RWPE1 (cell line): ENCODE data around the gene IFNA21.
"Not testable (repeated sequence)": the region's sequence is repeated elsewhere in the genome, so short reads cannot be mapped to it uniquely, and the experiment has no call there.

Experiments used
- CTCF ChIA-PET: fragments of 350-600 bp; sonication (Branson Sonifier 250); formaldehyde crosslinking; extraction: SDS; loops from one replicate; lab custom pipeline; 2021; lab: Yijun Ruan, JAX
- POLR2A ChIA-PET: fragments of 400-600 bp; formaldehyde crosslinking; extraction: SDS; loops from one replicate; lab custom pipeline; 2020; ENCODE audit warnings: antibody characterized with exemption; ENCODE audit not compliant: low non-redundant PET; lab: Yijun Ruan, JAX
- DNase-seq: peaks from one replicate; pipeline ENCODE4 v3.0.0; 2012; ENCODE audit warnings: low spot score
- H3K27ac ChIP-seq: fragments of 450-650 bp; 2 replicates; pipeline ENCODE4 v1.5.1; 2017
- CTCF ChIP-seq: fragments of 450-650 bp; conservative IDR thresholded peaks from 2 replicates; pipeline ENCODE4 v1.5.1; 2017; ENCODE audit warnings: low read depth, mild to moderate bottlenecking

IFNA21 gene

DNA sequence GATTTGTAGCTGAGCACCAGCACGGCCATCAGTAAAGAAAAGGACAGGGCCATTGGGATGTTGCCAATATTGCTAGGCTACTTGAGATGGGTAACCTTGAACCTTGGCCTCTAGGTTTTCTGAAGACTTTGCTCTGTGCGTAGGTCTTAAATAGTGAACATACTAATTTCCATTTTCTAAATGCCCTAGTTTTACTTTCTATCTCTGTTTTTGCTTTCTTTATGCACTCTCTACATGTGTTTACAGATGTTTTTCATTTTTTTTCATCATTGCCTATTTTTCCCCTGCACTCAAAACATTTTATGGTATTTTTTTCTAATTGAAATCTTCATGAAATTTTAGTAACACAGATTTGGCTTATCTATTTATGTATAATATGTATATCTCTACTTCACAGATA is at the start of gene IFNA21:
TSS of gene IFNA21 (minus strand) at position 101 of the 400 bp plus-strand sequence. CDS start at position 53, 48 bp downstream.
- DNase-seq, POLR2A ChIA-PET, H3K27ac ChIP-seq, CTCF ChIA-PET: not testable (repeated sequence)

- POLR2A ChIA-PET, DNase-seq, H3K27ac ChIP-seq: not testable (repeated sequence)
- CTCF ChIA-PET = interaction anchor here (0.7 kb wide), 1 partner anchor 11 kb away, joined by 3 read pairs; no protein-coding TSS in a partner anchor
These were observed 47.2 kb upstream of the IFNA21 start for GRCh38 chr9:21213411-21214326.

- H3K27ac ChIP-seq, POLR2A ChIA-PET, CTCF ChIA-PET, DNase-seq: not testable (repeated sequence)
These were observed 45.7 kb upstream of the IFNA21 start for GRCh38 chr9:21212160-21212559.

GRCh38 chr9:21210782-21211181 is 44.3 kb upstream of the IFNA21 start:
- DNase-seq, H3K27ac ChIP-seq, CTCF ChIA-PET, POLR2A ChIA-PET: not testable (repeated sequence)

DNA sequence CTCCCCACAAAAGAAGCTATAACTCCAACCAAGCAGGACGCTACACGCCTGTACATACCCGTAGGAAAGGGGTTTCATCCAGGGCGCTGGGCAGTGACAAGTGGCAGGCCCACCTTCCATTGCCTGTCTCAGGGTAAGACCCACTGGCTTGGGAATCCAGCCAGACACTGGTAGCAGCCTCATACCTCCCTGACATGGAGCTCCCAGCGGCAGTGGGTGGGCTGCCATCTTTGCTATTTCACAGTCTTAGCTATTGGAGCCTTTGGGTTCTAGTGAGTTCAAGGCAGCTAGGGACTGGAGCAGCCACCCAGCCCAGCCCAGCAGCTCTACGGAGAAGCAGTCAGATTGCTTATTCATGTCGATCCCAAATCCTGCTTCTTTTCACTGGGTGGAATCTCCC is 43.9 kb upstream of the IFNA21 start:
- ChIA-PET CTCF (no interaction called here), POLR2A (no interaction called here)
- no peak for DNase-seq

DNA sequence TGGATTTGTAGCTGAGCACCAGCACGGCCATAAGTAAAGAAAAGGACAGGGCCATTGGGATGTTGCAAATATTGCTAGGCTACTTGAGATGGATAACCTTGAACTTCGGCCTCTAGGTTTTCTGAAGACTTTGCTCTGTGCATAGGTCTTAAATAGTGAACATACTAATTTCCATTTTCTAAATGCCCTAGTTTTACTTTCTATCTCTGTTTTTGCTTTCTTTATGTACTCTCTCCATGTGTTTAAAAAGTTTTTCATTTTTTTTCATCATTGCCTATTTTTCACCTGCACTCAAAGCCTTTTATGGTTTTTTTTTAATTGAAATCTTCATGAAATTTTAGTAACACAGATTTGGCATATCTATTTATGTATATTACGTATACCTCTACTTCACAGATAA is 40.6 kb upstream of the IFNA21 start, which contains the start of gene IFNA10:
TSS of gene IFNA10 (minus strand) at position 101 of the 400 bp plus-strand sequence. CDS start at position 55, 46 bp downstream.
- CTCF ChIA-PET = interaction anchor here (0.7 kb wide), 1 partner anchor 82 kb away, joined by 5 read pairs; no protein-coding TSS in a partner anchor
- POLR2A ChIA-PET, H3K27ac ChIP-seq, DNase-seq: not testable (repeated sequence)

More for the DNA sequence above, 43.9 kb upstream of the IFNA21 start:
- no peak overlapping the region for H3K27ac ChIP-seq
- no peak for TF ChIP-seq CTCF

GRCh38 chr9:21205204-21205603 is 38.7 kb upstream of the IFNA21 start:
- no peak overlapping the region for H3K27ac ChIP-seq
- ChIA-PET POLR2A (no interaction called here), CTCF (no interaction called here)
- no peak for TF ChIP-seq CTCF
- no peak for DNase-seq

DNA sequence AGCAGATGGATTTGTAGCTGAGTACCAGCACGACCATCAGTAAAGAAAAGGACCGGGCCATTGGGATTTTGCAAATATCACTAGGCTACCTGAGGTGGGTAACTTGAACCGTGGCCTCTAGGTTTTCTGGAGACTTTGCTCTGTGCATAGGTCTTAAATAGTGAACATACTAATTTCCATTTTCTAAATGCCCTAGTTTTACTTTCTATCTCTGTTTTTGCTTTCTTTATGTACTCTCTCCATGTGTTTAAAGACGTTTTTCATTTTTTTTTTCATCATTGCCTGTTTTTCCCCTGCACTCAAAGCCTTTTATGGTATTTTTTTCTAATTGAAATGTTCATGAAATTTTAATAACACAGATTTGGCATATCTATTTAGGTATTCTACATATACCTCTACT is 35.6 kb upstream of the IFNA21 start, which contains the start of gene IFNA7:
TSS of gene IFNA7 (minus strand) at position 101 of the 400 bp plus-strand sequence. CDS start at position 61, 40 bp downstream.
- H3K27ac ChIP-seq, POLR2A ChIA-PET, DNase-seq: not testable (repeated sequence)
- CTCF ChIA-PET = interaction anchor here (0.7 kb wide), 1 partner anchor 266 kb away, joined by 4 read pairs; no protein-coding TSS in a partner anchor

- H3K27ac ChIP-seq, DNase-seq, POLR2A ChIA-PET: not testable (repeated sequence)
- CTCF ChIA-PET = interaction anchor here (0.6 to 1.2 kb wide), 10 partner anchors 21 to 1616 kb away, joined by 3 to 4 read pairs (median 3); no protein-coding TSS in a partner anchor
- TF ChIP-seq CTCF = peak; percentile 72
These were observed 28.7 kb upstream of the IFNA21 start for GRCh38 chr9:21194867-21195776.

- DNase-seq, CTCF ChIA-PET, POLR2A ChIA-PET, H3K27ac ChIP-seq: not testable (repeated sequence)
These were observed 21.0 kb upstream of the IFNA21 start, which contains the start of gene IFNA4 for GRCh38 chr9:21187487-21187886. IFNA4 (minus strand) TSS chr9:21187587; CDS start chr9:21187531, 56 bp downstream.
